HepG2 (cell line): ENCODE data around the gene OR6S1. TPM values are rescaled to one million over a fixed set of nuclear protein-coding genes. Genes with fewer than 3 reads are reported as not detected.

Experiments
- CAMTA2 ChIP-seq: sonication (generic); formaldehyde crosslinking; IDR thresholded peaks from 2 replicates; pipeline ENCODE4 v1.4.0; 2020; ENCODE audit warnings: mild to moderate bottlenecking, missing genetic modification reagents, borderline replicate concordance
- CBFB ChIP-seq: sonication (generic); formaldehyde crosslinking; IDR thresholded peaks from 2 replicates; pipeline ENCODE4 v1.4.0; 2020; ENCODE audit warnings: missing genetic modification reagents
- DNMT1 ChIP-seq: sonication (generic); formaldehyde crosslinking; IDR thresholded peaks from 2 replicates; pipeline ENCODE4 v1.5.1; 2020; ENCODE audit warnings: mild to moderate bottlenecking, missing genetic modification reagents
- ELF3 ChIP-seq: IDR thresholded peaks from 2 replicates; pipeline ENCODE4 v1.6.1; 2016; ENCODE audit warnings: missing genetic modification reagents, missing compliant biosample characterization
- GMEB2 ChIP-seq: IDR thresholded peaks from 2 replicates; pipeline ENCODE4 v1.6.1; 2016; ENCODE audit warnings: missing biosample characterization, missing genetic modification reagents, low read depth
- HBP1 ChIP-seq: IDR thresholded peaks from 2 replicates; pipeline ENCODE4 v1.6.1; 2016; ENCODE audit warnings: low read depth, control low read depth
- KDM5B ChIP-seq: sonication (generic); formaldehyde crosslinking; IDR thresholded peaks from 2 replicates; pipeline ENCODE4 v1.4.0; 2020; ENCODE audit warnings: missing genetic modification reagents, mild to moderate bottlenecking, borderline replicate concordance
- KMT2A ChIP-seq: sonication (generic); formaldehyde crosslinking; IDR thresholded peaks from 2 replicates; pipeline ENCODE4 v1.4.0; 2020; ENCODE audit warnings: missing genetic modification reagents
- MYPOP ChIP-seq: sonication (generic); formaldehyde crosslinking; IDR thresholded peaks from 2 replicates; pipeline ENCODE4 v1.8.1; 2023; ENCODE audit warnings: mild to moderate bottlenecking, moderate library complexity, missing genetic modification reagents
- PHF5A ChIP-seq: IDR thresholded peaks from one replicate; pipeline ENCODE4 v1.6.1; 2018; ENCODE audit warnings: low read depth, missing genetic modification reagents; ENCODE audit not compliant: unreplicated experiment
- SALL1 ChIP-seq: sonication (generic); formaldehyde crosslinking; IDR thresholded peaks from 2 replicates; pipeline ENCODE4 v1.8.0; 2022; ENCODE audit warnings: mild to moderate bottlenecking, missing genetic modification reagents
- SNAPC2 ChIP-seq: sonication (generic); formaldehyde crosslinking; IDR thresholded peaks from 2 replicates; pipeline ENCODE4 v1.8.1; 2022; ENCODE audit warnings: mild to moderate bottlenecking, missing genetic modification reagents
- ZNF24 ChIP-seq: fragments of 450-650 bp; IDR thresholded peaks from 2 replicates; pipeline ENCODE4 v1.6.1; 2017; ENCODE audit warnings: antibody characterized with exemption, mild to moderate bottlenecking
- ZNF441 ChIP-seq: sonication (generic); formaldehyde crosslinking; IDR thresholded peaks from 2 replicates; pipeline ENCODE4 v1.7.0; 2021; ENCODE audit warnings: missing genetic modification reagents, borderline replicate concordance
- ZNF512B ChIP-seq: sonication (generic); formaldehyde crosslinking; IDR thresholded peaks from 2 replicates; pipeline ENCODE4 v1.5.1; 2020; ENCODE audit warnings: missing genetic modification reagents, mild to moderate bottlenecking, borderline replicate concordance
- ZNF7 ChIP-seq: IDR thresholded peaks from 2 replicates; pipeline ENCODE4 v1.6.1; 2016; ENCODE audit warnings: missing biosample characterization, missing genetic modification reagents
- ZNF737 ChIP-seq: sonication (generic); formaldehyde crosslinking; IDR thresholded peaks from 2 replicates; pipeline ENCODE4 v1.5.0; 2020; ENCODE audit warnings: missing genetic modification reagents, mild to moderate bottlenecking, borderline replicate concordance
- ZNF788 ChIP-seq: sonication (generic); formaldehyde crosslinking; IDR thresholded peaks from 2 replicates; pipeline ENCODE4 v1.5.0; 2020; ENCODE audit warnings: mild to moderate bottlenecking, missing genetic modification reagents, borderline replicate concordance
- ZNF841 ChIP-seq: sonication (generic); formaldehyde crosslinking; IDR thresholded peaks from 2 replicates; pipeline ENCODE4 v1.8.1; 2023; ENCODE audit warnings: missing genetic modification reagents, borderline replicate concordance
- polyA plus RNA-seq, 8 experiments: library from polyadenylated mRNA; depleted of rRNA in 3 of 8; stranded (reverse) in 7 of 8; unstranded in 1 of 8; fragments of >200 nt; fragmentation: Illumina TruSeq in 4 of 8; extraction: Trizol in 4 of 8; gene quantifications; 2 replicates each; pipeline versions ENCODE4 v1.2.1 to v1.2.3, GENCODE V29; 2011 to 2016; ENCODE audit warnings: low read depth in 4 of 8, missing spikeins in 1 of 8, mixed read lengths in 1 of 8; ENCODE audit not compliant: insufficient read depth in 1 of 8
- total RNA-seq, 5 experiments: library from RNA; depleted of rRNA; stranded (reverse); fragments of >200 nt; fragmentation: Illumina TruSeq; extraction: Trizol; gene quantifications; 2 replicates each; pipeline ENCODE4 v1.2.3, GENCODE V29; 2016; ENCODE audit warnings: low read depth in 1 of 5

OR6S1 gene
- total and polyA plus RNA-seq, 2 of the 13 experiments (the other 11 are each of a cell fraction or from before 2014, with no cell fraction given), result 0.09 TPM; not detected in 1

DNA sequence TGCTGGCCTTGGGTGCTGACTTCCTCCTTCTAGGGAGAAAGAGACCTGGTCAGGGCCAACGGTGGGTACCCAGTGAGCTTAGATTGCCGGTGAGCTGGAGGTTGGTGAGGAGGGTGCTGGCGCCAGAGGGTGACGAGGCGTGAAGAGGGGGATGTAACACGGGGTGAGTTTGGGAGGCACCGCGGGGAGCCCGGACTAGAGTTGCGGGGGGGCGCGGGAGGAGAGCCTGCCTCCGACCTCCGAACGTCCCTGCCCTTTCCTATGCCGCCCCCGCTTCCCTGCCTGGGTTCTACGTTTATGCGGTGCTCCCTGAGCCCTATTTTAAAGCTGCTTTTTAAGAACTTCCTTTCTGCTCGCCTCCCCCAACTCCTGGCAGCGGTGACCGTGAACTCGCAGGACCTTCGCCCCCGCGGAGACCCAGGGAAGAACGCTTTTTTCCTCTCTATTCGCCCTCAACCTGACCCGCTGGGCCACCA, 18.6 kb downstream of the OR6S1 start (continued):
- no peak for TF ChIP-seq GMEB2 (CRISPR knock-in tag)
- TF ChIP-seq ZNF737, result no peak
- TF ChIP-seq ZNF788, result no peak
- no peak for TF ChIP-seq HBP1 (CRISPR knock-in tag)
- TF ChIP-seq CAMTA2 (CRISPR knock-in tag), result no peak
- 0 out of 2 replicates have a peak, but pooled peaks have one; percentile 43 for TF ChIP-seq CBFB (CRISPR knock-in tag)
- TF ChIP-seq ZNF441 (CRISPR knock-in tag), result no peak
- no peak for TF ChIP-seq KMT2A (CRISPR knock-in tag)
- TF ChIP-seq PHF5A (CRISPR knock-in tag), result no peak
- TF ChIP-seq MYPOP (CRISPR knock-in tag), result no peak
- TF ChIP-seq KDM5B (CRISPR knock-in tag), result no peak
- 0 out of 2 replicates have a peak, but pooled peaks have one; percentile 69 for TF ChIP-seq ZNF512B
- TF ChIP-seq ZNF7 (CRISPR knock-in tag), result no peak
- peak; percentile 71; the same call in 1 of the 2 replicates for TF ChIP-seq SALL1
- no peak for TF ChIP-seq ZNF24
- TF ChIP-seq SNAPC2 (CRISPR knock-in tag), result 0 out of 2 replicates have a peak, but pooled peaks have one; percentile 64
- TF ChIP-seq ZNF841, result no peak
- peak; percentile 54; the same call in 1 of the 2 replicates for TF ChIP-seq ELF3 (CRISPR knock-in tag)
- TF ChIP-seq DNMT1, result no peak
